Gastrocnemius medialis (tissue), 4 donors: ENCODE data around the gene FASTK. TPM values are rescaled to one million over a fixed set of nuclear protein-coding genes. Genes with fewer than 3 reads are reported as not detected.

Experiments
- ATAC-seq, 2 donors: fragments of 150-250 bp; one replicate each; pipeline ENCODE4 v1.9.1; 2016
- DNase-seq, 2 donors: peaks; one replicate each; pipeline ENCODE4 v3.0.0-alpha.2; 2019
- H3K27ac ChIP-seq, 4 donors: fragments of 200-600 bp; sonication (generic); 1 replicate in 1 of 4; 2 replicates in 3 of 4; pipeline ENCODE4 v1.5.1; 2016 to 2018; ENCODE audit warnings: mild to moderate bottlenecking in 2 of 4, moderate library complexity in 1 of 4
- H3K27me3 ChIP-seq, 3 donors: fragments of 200-600 bp; sonication (generic) in 2 of 3; 1 replicate in 1 of 3; 2 replicates in 2 of 3; pipeline versions ENCODE4 v1.5.1 to v1.6.0; 2016 to 2019; ENCODE audit warnings: mild to moderate bottlenecking in 1 of 3, moderate library complexity in 1 of 3
- H3K36me3 ChIP-seq, 2 donors: fragments of 200-600 bp; sonication (generic) in 1 of 2; one replicate each; pipeline ENCODE4 v1.5.1; 2017 to 2018
- H3K4me1 ChIP-seq, 2 donors: fragments of 200-600 bp; sonication (generic) in 1 of 2; one replicate each; pipeline ENCODE4 v1.5.1; 2016 to 2017; ENCODE audit warnings: mild to moderate bottlenecking in 2 of 2
- H3K4me3 ChIP-seq, 4 donors: fragments of 200-600 bp; sonication (generic) in 3 of 4; 1 replicate in 1 of 4; 2 replicates in 3 of 4; pipeline ENCODE4 v1.5.1; 2016 to 2019; ENCODE audit warnings: mild to moderate bottlenecking in 2 of 4
- H3K9me3 ChIP-seq, 3 donors: fragments of 200-600 bp; sonication (generic) in 2 of 3; 1 replicate in 1 of 3; 2 replicates in 2 of 3; pipeline ENCODE4 v1.5.1; 2016 to 2019
- POLR2A ChIP-seq, 2 donors: fragments of 450-650 bp; IDR thresholded peaks; one replicate each; pipeline ENCODE4 v1.6.1; 2017; ENCODE audit warnings: antibody characterized with exemption in 2 of 2, mild to moderate bottlenecking in 2 of 2, moderate library complexity in 2 of 2
- in situ Hi-C, 4 donors: fragments of 200-750 bp; cut with MboI; loops; one replicate each; pipeline versions ENCODE4 v1.15.0 to v1.8.0; 2017; ENCODE audit warnings: low sequenced_read_pairs in 4 of 4
- intact Hi-C: fragments of 100-400 bp; cut with DNase I; formaldehyde crosslinking; loops from one replicate; pipeline ENCODE4 v1.15.1; 2023; ENCODE audit warnings: low total_unique reads
- total RNA-seq, 4 donors: library from RNA; depleted of rRNA; stranded (reverse); fragments of >200 nt; gene quantifications; one replicate each; pipeline versions ENCODE4 v1.1.0 to v1.2.3, GENCODE V29; 2016
- TF ChIP-seq, protein P1 (sequence below), 5 experiments: fragments of 450-650 bp in 3 of 5; fragments of 200-600 bp in 2 of 5; sonication (generic) in 2 of 5; IDR thresholded peaks in 4 of 5; conservative IDR thresholded peaks in 1 of 5; 1 replicate in 4 of 5; 2 replicates in 1 of 5; pipeline ENCODE4 v1.5.1; 2016 to 2019; ENCODE audit warnings: antibody characterized with exemption in 5 of 5, mild to moderate bottlenecking in 3 of 5, moderate library complexity in 3 of 5

The FASTK gene
- total RNA-seq, 4 donors from 2014 or later, result 108 to 181 (median 141) TPM

DNA sequence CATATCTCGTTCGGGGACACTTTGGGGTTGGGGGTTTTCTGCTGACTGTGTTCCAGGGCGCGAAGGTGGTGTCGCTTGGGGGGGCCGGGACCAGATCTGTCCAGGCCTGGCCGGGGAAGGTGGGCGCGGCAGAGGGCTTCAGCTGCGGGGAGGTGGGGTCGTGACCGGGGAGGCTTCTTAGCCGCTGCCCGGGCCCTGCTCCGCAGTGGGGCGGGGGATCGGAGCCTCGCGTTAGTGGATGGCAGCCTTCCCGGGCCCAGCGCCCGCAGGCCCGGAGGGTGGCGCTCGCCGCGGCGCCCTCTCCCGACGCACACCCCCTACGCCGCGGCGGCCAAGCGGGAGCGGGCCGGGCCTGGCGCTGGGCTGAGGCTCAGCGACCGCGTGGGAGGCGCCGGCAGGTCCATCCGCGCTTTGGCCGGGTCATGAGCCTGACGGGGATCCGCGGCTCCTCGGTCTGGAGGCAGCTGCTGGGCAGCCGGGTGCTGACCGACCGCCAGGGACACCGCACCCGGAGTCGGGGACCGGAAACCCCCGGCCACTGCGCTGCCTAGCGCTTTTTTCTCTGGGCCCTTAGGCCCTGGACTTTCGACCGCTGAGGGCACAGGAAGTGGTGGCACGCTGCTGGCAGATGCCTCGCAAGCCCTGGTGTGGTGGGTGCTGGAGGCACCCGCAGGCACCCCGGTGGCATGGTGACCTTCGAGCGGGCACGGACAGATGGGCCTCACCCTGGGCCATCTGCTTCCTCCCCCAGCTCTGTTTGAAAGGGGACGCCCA lies 6.8 kb upstream of the FASTK start:
- in situ Hi-C loops (no loop called here), intact Hi-C loops (loop anchor here (1.0 to 10.0 kb wide), 4 partner anchors 24 to 1377 kb away; partner anchors contain the start of gene ABCF2)
- Histone ChIP-seq H3K27me3 (no peaks in the 10 kb centered on the region), H3K4me3 (peak overlapping the region; percentile 72 to 95 (median 84)), H3K27ac (peak overlapping the region; percentile 85 to 96 (median 86)), H3K36me3 (no peaks in the 10 kb centered on the region), H3K9me3 (no peaks in the 10 kb centered on the region), H3K4me1 (peaks cover 33 to 46% of the 10 kb centered on the region in 2 donors)
- peak; percentile 32 to 45 for ATAC-seq
- DNase-seq, result no peak
- peak in 1 of 2 donors; percentile 16 for TF ChIP-seq POLR2A (IDR thresholded peaks at IDR 0.05)
- TF ChIP-seq, protein P1, sequence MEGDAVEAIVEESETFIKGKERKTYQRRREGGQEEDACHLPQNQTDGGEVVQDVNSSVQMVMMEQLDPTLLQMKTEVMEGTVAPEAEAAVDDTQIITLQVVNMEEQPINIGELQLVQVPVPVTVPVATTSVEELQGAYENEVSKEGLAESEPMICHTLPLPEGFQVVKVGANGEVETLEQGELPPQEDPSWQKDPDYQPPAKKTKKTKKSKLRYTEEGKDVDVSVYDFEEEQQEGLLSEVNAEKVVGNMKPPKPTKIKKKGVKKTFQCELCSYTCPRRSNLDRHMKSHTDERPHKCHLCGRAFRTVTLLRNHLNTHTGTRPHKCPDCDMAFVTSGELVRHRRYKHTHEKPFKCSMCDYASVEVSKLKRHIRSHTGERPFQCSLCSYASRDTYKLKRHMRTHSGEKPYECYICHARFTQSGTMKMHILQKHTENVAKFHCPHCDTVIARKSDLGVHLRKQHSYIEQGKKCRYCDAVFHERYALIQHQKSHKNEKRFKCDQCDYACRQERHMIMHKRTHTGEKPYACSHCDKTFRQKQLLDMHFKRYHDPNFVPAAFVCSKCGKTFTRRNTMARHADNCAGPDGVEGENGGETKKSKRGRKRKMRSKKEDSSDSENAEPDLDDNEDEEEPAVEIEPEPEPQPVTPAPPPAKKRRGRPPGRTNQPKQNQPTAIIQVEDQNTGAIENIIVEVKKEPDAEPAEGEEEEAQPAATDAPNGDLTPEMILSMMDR (IDR thresholded peaks at IDR 0.05 in 4 of 5, conservative IDR thresholded peaks at IDR 0.05 in 1 of 5), result peak in 3 of 5 experiments; percentile 40 to 56 (median 42)

DNA sequence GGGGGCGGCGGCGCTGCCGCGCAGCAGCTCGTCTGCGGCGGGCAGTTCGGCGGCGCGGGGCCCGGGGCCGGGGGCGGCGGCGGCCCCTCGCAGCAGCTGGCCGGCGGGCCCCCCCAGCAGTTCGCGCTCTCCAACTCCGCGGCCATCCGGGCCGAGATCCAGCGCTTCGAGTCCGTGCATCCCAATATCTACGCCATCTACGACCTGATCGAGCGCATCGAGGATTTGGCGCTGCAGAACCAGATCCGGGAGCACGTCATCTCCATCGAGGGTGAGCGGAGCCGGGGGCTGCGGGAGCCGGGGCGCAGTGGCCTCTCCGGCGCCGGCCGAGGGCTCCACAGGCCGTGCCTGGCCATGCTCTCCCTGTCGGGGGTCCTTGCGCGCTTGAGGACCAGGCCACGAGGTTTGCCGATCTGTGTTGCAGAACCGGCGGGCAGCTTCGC lies 6.2 kb upstream of the FASTK start:
- Histone ChIP-seq H3K4me1 (peaks cover 39 to 52% of the 10 kb centered on the region in 2 donors), H3K9me3 (no peaks in the 10 kb centered on the region), H3K36me3 (no peaks in the 10 kb centered on the region), H3K27me3 (no peaks in the 10 kb centered on the region), H3K4me3 (peak overlapping the region; percentile 72 to 95 (median 84)), H3K27ac (peak overlapping the region; percentile 85 to 96 (median 86))
- in situ Hi-C loops (no loop called here), intact Hi-C loops (loop anchor here (1.0 to 10.0 kb wide), 6 partner anchors 24 to 1378 kb away; partner anchors contain the start of genes ABCB8, ABCF2 and SLC4A2)
- DNase-seq (no peak), ATAC-seq (peak; percentile 4 to 11)
- TF ChIP-seq POLR2A (IDR thresholded peaks at IDR 0.05), result no peak
- TF ChIP-seq, protein P1 (IDR thresholded peaks at IDR 0.05 in 4 of 5, conservative IDR thresholded peaks at IDR 0.05 in 1 of 5), result no peak

DNA sequence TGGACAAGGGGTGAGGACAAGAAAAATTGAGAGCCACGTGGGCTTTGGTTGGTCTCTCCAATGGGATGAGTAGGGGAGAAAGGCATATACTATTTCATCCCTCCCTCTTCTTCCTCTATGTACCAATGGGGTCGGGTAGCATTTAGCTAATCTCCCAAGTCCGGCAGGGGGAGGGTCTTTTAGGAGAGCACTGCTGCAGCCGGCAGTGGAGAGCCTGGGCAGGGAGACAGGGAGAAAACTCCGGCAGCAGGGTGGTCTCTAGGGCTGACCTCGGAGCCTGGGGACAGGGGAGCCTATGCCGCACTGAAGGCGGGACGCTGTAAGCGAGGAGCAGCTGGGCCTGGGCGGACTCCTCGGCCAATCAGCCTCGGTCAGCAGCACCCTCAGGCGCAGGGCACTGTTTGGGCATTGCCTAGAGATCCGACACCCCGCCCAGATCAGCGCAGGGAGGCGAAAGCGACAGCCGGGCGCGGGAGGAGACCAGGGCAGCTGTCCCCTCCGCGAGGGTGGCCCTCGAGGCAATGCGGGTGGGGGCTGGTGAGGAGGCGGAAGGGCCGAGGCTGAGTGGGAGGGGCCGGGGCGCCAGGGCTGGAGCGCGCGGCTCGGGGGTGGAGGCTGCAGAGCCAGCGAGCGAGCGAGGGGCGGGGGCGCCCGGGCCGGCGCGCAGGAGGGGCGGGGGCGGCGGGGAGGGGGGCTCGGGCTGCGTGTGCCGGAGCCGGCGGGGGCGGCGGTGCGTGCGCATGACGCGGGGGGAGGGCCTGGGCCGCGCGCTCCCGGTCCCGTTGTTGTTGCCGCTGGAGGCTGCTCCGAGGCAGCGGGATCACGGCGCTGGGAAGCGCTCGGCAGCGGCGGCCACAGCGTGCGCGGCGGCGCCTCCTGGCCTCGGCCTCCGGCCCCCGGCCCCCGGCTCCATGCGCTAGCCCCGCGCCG lies 5.3 kb upstream of the FASTK start, which contains the start of gene AGAP3:
Gene AGAP3, plus strand, starts transcription at position 785 of the 930 bp plus-strand sequence. CDS start 267 bp downstream, outside the sequence.
- ATAC-seq, result peak; percentile 44 to 55
- Histone ChIP-seq H3K27ac (peak within 1 kb of the TSS; percentile 86 to 96 (median 92)), H3K4me1 (peaks cover 44 to 56% of the 10 kb centered on the region in 2 donors), H3K4me3 (peak within 1 kb of the TSS; percentile 72 to 95 (median 84)), H3K9me3 (no peaks in the 10 kb centered on the region), H3K36me3 (no peaks in the 10 kb centered on the region), H3K27me3 (no peaks in the 10 kb centered on the region)
- TF ChIP-seq POLR2A (IDR thresholded peaks at IDR 0.05), result peak; percentile 79 to 85
- TF ChIP-seq, protein P1 (IDR thresholded peaks at IDR 0.05 in 4 of 5, conservative IDR thresholded peaks at IDR 0.05 in 1 of 5), result no peak
- intact Hi-C loops, result loop anchor here (1.0 to 10.0 kb wide), 5 partner anchors 27 to 1379 kb away; partner anchors contain the start of genes ABCB8, ABCF2 and SLC4A2
- DNase-seq, result peak; percentile 83 to 86
- in situ Hi-C loops, result no loop called here

GRCh38 chr7:151085329-151085690 lies 4.7 kb upstream of the FASTK start:
- intact Hi-C loops (loop anchor here (5.0 to 10.0 kb wide), 3 partner anchors 142 to 1379 kb away; partner anchors contain the start of gene ABCF2), in situ Hi-C loops (no loop called here)
- H3K4me3 ChIP-seq, result peak overlapping the region; percentile 38 to 75 (median 60)

More at GRCh38 chr7:151085329-151085690, 4.7 kb upstream of the FASTK start:
- Histone ChIP-seq H3K27me3 (no peaks in the 10 kb centered on the region), H3K27ac (peak overlapping the region; percentile 81 to 96 (median 92)), H3K36me3 (no peaks in the 10 kb centered on the region), H3K4me1 (peaks cover 42 to 54% of the 10 kb centered on the region in 2 donors), H3K9me3 (no peaks in the 10 kb centered on the region)
- TF ChIP-seq, protein P1 (IDR thresholded peaks at IDR 0.05 in 4 of 5, conservative IDR thresholded peaks at IDR 0.05 in 1 of 5), result no peak
- DNase-seq (no peak), ATAC-seq (no peak)
